OCI-LY1 (cell line): ENCODE measurements around the gene DDX59.

Experiments
- EZH2 ChIP-seq: fragments of 200-600 bp; sonication (generic), shearing (Covaris generic); IDR thresholded peaks from 2 replicates; pipeline ENCODE4 v1.8.0; 2017; ENCODE audit warnings: borderline replicate concordance, mixed run types, mild to moderate bottlenecking, antibody characterized with exemption, low read length, moderate library complexity, mixed read lengths
- TF ChIP-seq, protein P1 (sequence below): fragments of 200-600 bp; sonication (generic), shearing (Covaris generic); IDR thresholded peaks from 2 replicates; pipeline ENCODE4 v1.5.1; 2017; ENCODE audit warnings: mild to moderate bottlenecking, antibody characterized with exemption, low read length, moderate library complexity, mixed read lengths

DNA sequence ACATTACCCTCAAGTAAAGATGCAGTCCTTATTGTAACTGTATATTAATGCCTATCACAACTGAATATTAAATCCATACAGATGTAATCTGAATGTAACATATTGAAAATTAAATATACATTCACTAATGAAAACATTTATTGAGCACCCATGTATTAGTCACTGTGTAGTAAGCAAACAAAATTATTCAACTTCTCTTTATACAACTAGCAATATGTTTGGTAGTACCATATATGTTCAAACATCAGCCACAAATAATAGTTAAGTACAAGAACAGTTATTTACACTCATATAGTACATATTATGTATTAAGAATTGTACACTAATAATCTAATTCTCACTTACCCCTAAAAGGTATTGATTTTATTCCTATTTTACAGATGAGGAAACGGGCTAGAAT is 67.1 kb downstream of the DDX59 start:
- TF ChIP-seq, protein P1, sequence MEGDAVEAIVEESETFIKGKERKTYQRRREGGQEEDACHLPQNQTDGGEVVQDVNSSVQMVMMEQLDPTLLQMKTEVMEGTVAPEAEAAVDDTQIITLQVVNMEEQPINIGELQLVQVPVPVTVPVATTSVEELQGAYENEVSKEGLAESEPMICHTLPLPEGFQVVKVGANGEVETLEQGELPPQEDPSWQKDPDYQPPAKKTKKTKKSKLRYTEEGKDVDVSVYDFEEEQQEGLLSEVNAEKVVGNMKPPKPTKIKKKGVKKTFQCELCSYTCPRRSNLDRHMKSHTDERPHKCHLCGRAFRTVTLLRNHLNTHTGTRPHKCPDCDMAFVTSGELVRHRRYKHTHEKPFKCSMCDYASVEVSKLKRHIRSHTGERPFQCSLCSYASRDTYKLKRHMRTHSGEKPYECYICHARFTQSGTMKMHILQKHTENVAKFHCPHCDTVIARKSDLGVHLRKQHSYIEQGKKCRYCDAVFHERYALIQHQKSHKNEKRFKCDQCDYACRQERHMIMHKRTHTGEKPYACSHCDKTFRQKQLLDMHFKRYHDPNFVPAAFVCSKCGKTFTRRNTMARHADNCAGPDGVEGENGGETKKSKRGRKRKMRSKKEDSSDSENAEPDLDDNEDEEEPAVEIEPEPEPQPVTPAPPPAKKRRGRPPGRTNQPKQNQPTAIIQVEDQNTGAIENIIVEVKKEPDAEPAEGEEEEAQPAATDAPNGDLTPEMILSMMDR, result no peak
- no peak for TF ChIP-seq EZH2
